ENCODE measurements around the gene TTYH3. TPM values are rescaled to one million over a fixed set of nuclear protein-coding genes. Genes with fewer than 3 reads are reported as not detected.

The TTYH3 gene, protein sequence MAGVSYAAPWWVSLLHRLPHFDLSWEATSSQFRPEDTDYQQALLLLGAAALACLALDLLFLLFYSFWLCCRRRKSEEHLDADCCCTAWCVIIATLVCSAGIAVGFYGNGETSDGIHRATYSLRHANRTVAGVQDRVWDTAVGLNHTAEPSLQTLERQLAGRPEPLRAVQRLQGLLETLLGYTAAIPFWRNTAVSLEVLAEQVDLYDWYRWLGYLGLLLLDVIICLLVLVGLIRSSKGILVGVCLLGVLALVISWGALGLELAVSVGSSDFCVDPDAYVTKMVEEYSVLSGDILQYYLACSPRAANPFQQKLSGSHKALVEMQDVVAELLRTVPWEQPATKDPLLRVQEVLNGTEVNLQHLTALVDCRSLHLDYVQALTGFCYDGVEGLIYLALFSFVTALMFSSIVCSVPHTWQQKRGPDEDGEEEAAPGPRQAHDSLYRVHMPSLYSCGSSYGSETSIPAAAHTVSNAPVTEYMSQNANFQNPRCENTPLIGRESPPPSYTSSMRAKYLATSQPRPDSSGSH
- total RNA-seq (2016; rRNA removed; fragmentation: Illumina TruSeq; extraction: Trizol), result 21.5 and 26.3 TPM in 2 replicates
- total RNA-seq (2016; cell fraction: cytosol; rRNA removed; fragmentation: Illumina TruSeq; extraction: Trizol; ENCODE audit: low read depth), result 11.5 and 11.7 TPM in 2 replicates
- 19.4 and 28.8 TPM in 2 replicates for total RNA-seq (2016; cell fraction: insoluble cytoplasmic fraction; rRNA removed; fragmentation: Illumina TruSeq; extraction: Trizol)
- total RNA-seq (2016; cell fraction: membrane; rRNA removed; fragmentation: Illumina TruSeq; extraction: Trizol), result 34.4 and 35.6 TPM in 2 replicates
- 37.1 and 45.0 TPM in 2 replicates for total RNA-seq (2016; cell fraction: nucleus; rRNA removed; fragmentation: Illumina TruSeq; extraction: Trizol)
- 50.0 and 80.3 TPM in 2 replicates for polyA plus RNA-seq (2011; rRNA removed)
- 48.3 and 72.3 TPM in 2 replicates for polyA plus RNA-seq (2011; cell fraction: cytosol; rRNA removed)
- polyA plus RNA-seq (2011; cell fraction: nucleus; rRNA removed), result 227 and 315 TPM in 2 replicates
- 90.1 and 104 TPM in 2 replicates for polyA plus RNA-seq (2012)
- 11.1 and 11.5 TPM in 2 replicates for polyA plus RNA-seq (2016; cell fraction: cytosol; fragmentation: Illumina TruSeq; extraction: Trizol; ENCODE audit: low read depth)
- polyA plus RNA-seq (2016; cell fraction: insoluble cytoplasmic fraction; fragmentation: Illumina TruSeq; extraction: Trizol; ENCODE audit: low read depth), result 52.7 and 63.6 TPM in 2 replicates
- 49.3 and 52.2 TPM in 2 replicates for polyA plus RNA-seq (2016; cell fraction: membrane; fragmentation: Illumina TruSeq; extraction: Trizol; ENCODE audit: low read depth)
- 138 and 141 TPM in 2 replicates for polyA plus RNA-seq (2016; cell fraction: nucleus; fragmentation: Illumina TruSeq; extraction: Trizol; ENCODE audit: insufficient read depth, low read depth)
- 4.5 and 192 TPM in 2 replicates for polyA minus RNA-seq (2011; rRNA and poly(A)+ RNA removed; ENCODE audit: low replicate concordance)
- 91.4 and 94.8 TPM in 2 replicates for polyA minus RNA-seq (2011; cell fraction: cytosol; rRNA and poly(A)+ RNA removed)
- polyA minus RNA-seq (2011; cell fraction: nucleus; rRNA and poly(A)+ RNA removed), result 41.0 and 47.5 TPM in 2 replicates
- percentile 70 among the genes with signal in this experiment for Bru-seq, nascent RNA
- percentile 88 among the genes with signal in this experiment for BruChase-seq, experiment 1, labeled RNA remaining after a 6-hour chase
- percentile 83 among the genes with signal in this experiment for BruChase-seq, experiment 2, labeled RNA remaining after a 2-hour chase
- long read RNA-seq, experiment 1, partial matches to known transcripts, result 56 of 57 reads
- long read RNA-seq, experiment 1, other reads (novel, unspliced or antisense), result 1 of 57 reads
- long read RNA-seq, experiment 2, full-length matches to known transcripts, result 77 of 220 reads
- long read RNA-seq, experiment 2, partial matches to known transcripts, result 125 of 220 reads
- long read RNA-seq, experiment 2, other reads (novel, unspliced or antisense), result 18 of 220 reads

GRCh38 chr7:2631946-2632732 is at the start of gene TTYH3:
TTYH3 (plus strand) TSS chr7:2631986; CDS start chr7:2632156, 170 bp downstream.
- POLR2A ChIA-PET, result interaction anchor here (0.8 to 4.0 kb wide), 7 partner anchors 10 to 126 kb away, joined by 3 to 80 read pairs (median 4); no protein-coding TSS in a partner anchor
- in situ Hi-C loops (cut with HindIII; ENCODE audit: extremely low pct_ligation_motif_present, low pct_unique_long_range_greater_than_20kb) (no loop called here), intact Hi-C loops (cut with micrococcal nuclease; ENCODE audit: unreplicated experiment) (no loop called here)
- H2AFZ ChIP-seq (ENCODE audit: low read length), result no peak within 1 kb of the TSS
- H3K36me3 ChIP-seq (replicated peaks in 1 of 2; ENCODE audit: control insufficient read depth in 1 of 2, insufficient read depth in 2 of 2, low read length in 2 of 2), result peaks cover 2 to 3% of the 10 kb centered on the region in 2 experiments; a peak in 1 of 5 replicates
- FAIRE-seq, result no peak
- DNase-seq (ENCODE audit: low spot score), result no peak
- CTCF ChIA-PET (ENCODE audit: low intra/inter-chr PET ratio, low total read pairs), result no interaction called here
- H3K4me3 ChIP-seq (replicated peaks in 1 of 3; ENCODE audit: insufficient read depth in 1 of 3, low read depth in 2 of 3, low read length in 3 of 3), result peak within 1 kb of the TSS; percentile 88 to 98 (median 97)
- no peaks in the 10 kb centered on the region for H3K27me3 ChIP-seq (ENCODE audit: control insufficient read depth in 1 of 2, insufficient read depth in 2 of 2, low read length in 2 of 2)
- peak within 1 kb of the TSS; percentile 92 for H3K9ac ChIP-seq (ENCODE audit: insufficient read depth, low read depth, low read length)
- peak within 1 kb of the TSS; percentile 75 for H3K27ac ChIP-seq (ENCODE audit: extremely low read length, insufficient read depth, low read length)
- peak within 1 kb of the TSS; percentile 98 for H3K4me2 ChIP-seq (ENCODE audit: low read depth, low read length)
- H3K79me2 ChIP-seq (ENCODE audit: insufficient read depth, low read length), result peaks cover 52% of the 10 kb centered on the region
- H4K20me1 ChIP-seq (ENCODE audit: insufficient read depth, low read length), result peaks cover 31% of the 10 kb centered on the region; the same call in 1 of the 2 replicates
- H3K4me1 ChIP-seq (ENCODE audit: insufficient read depth, low read length), result peaks cover 81% of the 10 kb centered on the region
- H3K9me3 ChIP-seq (ENCODE audit: low read length), result no peaks in the 10 kb centered on the region
- ATAC-seq, result peak; percentile 3; the same call in 2 of the 3 replicates
- WGBS (ENCODE audit: low lambda C conversion rate), result 4% methylated on average over 21 of the region's 62 CpGs
- no TSS peak for BruUV-seq (replicated peaks)
- TF ChIP-seq, protein P1, sequence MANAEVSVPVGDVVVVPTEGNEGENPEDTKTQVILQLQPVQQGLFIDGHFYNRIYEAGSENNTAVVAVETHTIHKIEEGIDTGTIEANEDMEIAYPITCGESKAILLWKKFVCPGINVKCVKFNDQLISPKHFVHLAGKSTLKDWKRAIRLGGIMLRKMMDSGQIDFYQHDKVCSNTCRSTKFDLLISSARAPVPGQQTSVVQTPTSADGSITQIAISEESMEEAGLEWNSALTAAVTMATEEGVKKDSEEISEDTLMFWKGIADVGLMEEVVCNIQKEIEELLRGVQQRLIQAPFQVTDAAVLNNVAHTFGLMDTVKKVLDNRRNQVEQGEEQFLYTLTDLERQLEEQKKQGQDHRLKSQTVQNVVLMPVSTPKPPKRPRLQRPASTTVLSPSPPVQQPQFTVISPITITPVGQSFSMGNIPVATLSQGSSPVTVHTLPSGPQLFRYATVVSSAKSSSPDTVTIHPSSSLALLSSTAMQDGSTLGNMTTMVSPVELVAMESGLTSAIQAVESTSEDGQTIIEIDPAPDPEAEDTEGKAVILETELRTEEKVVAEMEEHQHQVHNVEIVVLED (CRISPR knock-in tag; IDR thresholded peaks at IDR 0.05; ENCODE audit: borderline replicate concordance), result no peak
- no peak for TF ChIP-seq ZNF557 (CRISPR knock-in tag; IDR thresholded peaks at IDR 0.05)
- no peak for TF ChIP-seq HNRNPL (IDR thresholded peaks at IDR 0.05; ENCODE audit: low read depth, low read length)
- TF ChIP-seq EZH2 (conservative IDR thresholded peaks at IDR 0.05; ENCODE audit: low read depth, low read length), result no peak
- TF ChIP-seq ZFP90 (CRISPR knock-in tag; IDR thresholded peaks at IDR 0.05; ENCODE audit: borderline replicate concordance), result no peak
- no peak for TF ChIP-seq ESRRA (CRISPR knock-in tag; IDR thresholded peaks at IDR 0.05; ENCODE audit: low read depth)
- no peak for TF ChIP-seq ZNF687 (CRISPR knock-in tag; IDR thresholded peaks at IDR 0.05)

Data from HepG2 (cell line).